HL-60 (cell line): ENCODE measurements around the gene PGAM2.

Experiments used
- DNase-seq, 2 experiments: peaks; one replicate each; pipeline ENCODE4 v3.0.0-alpha.2; 2010 to 2020; ENCODE audit warnings: low read depth in 1 of 2, low spot score in 1 of 2
- H3K27ac ChIP-seq: fragments of 250-450 bp; sonication (Bioruptor Pico); replicated peaks from 2 replicates; pipeline ENCODE4 v1.5.1; 2020; ENCODE audit warnings: mild to moderate bottlenecking, moderate library complexity
- H3K27me3 ChIP-seq: fragments of 250-450 bp; sonication (Bioruptor Pico); 2 replicates; pipeline ENCODE4 v1.5.1; 2021; ENCODE audit warnings: mild to moderate bottlenecking, moderate library complexity; ENCODE audit not compliant: insufficient read depth, poor library complexity, severe bottlenecking
- H3K4me3 ChIP-seq: replicated peaks from 2 replicates; pipeline ENCODE4 v1.5.1; 2011; ENCODE audit warnings: mild to moderate bottlenecking, control low read depth, low read length; ENCODE audit not compliant: insufficient read depth
- GABPA ChIP-seq: IDR thresholded peaks from 2 replicates; pipeline ENCODE4 v1.6.1; 2012; ENCODE audit warnings: low read depth
- POLR2AphosphoS5 ChIP-seq: IDR thresholded peaks from 2 replicates; pipeline ENCODE4 v1.6.1; 2012; ENCODE audit warnings: low read depth
- SPI1 ChIP-seq: IDR thresholded peaks from 2 replicates; pipeline ENCODE4 v1.6.1; 2012; ENCODE audit warnings: low read depth, mild to moderate bottlenecking, borderline replicate concordance
- TF ChIP-seq, protein P1 (sequence below): IDR thresholded peaks from 2 replicates; pipeline ENCODE4 v1.6.1; 2012; ENCODE audit warnings: low read depth; ENCODE audit not compliant: insufficient replicate concordance
- TF ChIP-seq, protein P2 (sequence below): IDR thresholded peaks from one replicate; pipeline ENCODE4 v1.5.1; 2011; ENCODE audit warnings: low read length, control low read depth, inconsistent platforms; ENCODE audit not compliant: insufficient read depth

The PGAM2 gene

DNA sequence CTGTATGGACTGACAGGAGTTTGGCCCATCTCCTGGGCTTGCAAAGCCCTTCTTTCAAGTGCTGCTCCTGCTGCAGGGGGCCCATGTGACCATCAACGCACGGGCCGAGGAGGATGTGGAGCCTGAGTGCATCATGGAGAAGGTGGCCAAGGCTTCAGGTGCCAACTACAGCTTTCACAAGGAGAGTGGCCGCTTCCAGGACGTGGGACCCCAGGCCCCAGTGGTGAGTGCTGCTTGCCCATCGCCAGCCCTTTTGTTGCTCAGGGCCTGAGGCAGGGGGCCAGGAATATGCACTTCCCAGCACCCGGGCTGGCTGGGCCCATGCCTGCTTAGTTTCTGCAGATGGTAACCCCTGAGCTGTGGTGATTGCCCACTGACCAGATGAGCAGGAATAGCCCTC is 8.7 kb downstream of the PGAM2 start:
- TF ChIP-seq GABPA, result no peak
- no peak for TF ChIP-seq POLR2AphosphoS5
- TF ChIP-seq SPI1, result no peak
- TF ChIP-seq, protein P1, sequence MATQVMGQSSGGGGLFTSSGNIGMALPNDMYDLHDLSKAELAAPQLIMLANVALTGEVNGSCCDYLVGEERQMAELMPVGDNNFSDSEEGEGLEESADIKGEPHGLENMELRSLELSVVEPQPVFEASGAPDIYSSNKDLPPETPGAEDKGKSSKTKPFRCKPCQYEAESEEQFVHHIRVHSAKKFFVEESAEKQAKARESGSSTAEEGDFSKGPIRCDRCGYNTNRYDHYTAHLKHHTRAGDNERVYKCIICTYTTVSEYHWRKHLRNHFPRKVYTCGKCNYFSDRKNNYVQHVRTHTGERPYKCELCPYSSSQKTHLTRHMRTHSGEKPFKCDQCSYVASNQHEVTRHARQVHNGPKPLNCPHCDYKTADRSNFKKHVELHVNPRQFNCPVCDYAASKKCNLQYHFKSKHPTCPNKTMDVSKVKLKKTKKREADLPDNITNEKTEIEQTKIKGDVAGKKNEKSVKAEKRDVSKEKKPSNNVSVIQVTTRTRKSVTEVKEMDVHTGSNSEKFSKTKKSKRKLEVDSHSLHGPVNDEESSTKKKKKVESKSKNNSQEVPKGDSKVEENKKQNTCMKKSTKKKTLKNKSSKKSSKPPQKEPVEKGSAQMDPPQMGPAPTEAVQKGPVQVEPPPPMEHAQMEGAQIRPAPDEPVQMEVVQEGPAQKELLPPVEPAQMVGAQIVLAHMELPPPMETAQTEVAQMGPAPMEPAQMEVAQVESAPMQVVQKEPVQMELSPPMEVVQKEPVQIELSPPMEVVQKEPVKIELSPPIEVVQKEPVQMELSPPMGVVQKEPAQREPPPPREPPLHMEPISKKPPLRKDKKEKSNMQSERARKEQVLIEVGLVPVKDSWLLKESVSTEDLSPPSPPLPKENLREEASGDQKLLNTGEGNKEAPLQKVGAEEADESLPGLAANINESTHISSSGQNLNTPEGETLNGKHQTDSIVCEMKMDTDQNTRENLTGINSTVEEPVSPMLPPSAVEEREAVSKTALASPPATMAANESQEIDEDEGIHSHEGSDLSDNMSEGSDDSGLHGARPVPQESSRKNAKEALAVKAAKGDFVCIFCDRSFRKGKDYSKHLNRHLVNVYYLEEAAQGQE, result no peak
- TF ChIP-seq, protein P2, sequence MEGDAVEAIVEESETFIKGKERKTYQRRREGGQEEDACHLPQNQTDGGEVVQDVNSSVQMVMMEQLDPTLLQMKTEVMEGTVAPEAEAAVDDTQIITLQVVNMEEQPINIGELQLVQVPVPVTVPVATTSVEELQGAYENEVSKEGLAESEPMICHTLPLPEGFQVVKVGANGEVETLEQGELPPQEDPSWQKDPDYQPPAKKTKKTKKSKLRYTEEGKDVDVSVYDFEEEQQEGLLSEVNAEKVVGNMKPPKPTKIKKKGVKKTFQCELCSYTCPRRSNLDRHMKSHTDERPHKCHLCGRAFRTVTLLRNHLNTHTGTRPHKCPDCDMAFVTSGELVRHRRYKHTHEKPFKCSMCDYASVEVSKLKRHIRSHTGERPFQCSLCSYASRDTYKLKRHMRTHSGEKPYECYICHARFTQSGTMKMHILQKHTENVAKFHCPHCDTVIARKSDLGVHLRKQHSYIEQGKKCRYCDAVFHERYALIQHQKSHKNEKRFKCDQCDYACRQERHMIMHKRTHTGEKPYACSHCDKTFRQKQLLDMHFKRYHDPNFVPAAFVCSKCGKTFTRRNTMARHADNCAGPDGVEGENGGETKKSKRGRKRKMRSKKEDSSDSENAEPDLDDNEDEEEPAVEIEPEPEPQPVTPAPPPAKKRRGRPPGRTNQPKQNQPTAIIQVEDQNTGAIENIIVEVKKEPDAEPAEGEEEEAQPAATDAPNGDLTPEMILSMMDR, result no peak
- no peak for DNase-seq
- Histone ChIP-seq H3K27ac (no peak overlapping the region), H3K27me3 (no peaks in the 10 kb centered on the region), H3K4me3 (no peak overlapping the region)

DNA sequence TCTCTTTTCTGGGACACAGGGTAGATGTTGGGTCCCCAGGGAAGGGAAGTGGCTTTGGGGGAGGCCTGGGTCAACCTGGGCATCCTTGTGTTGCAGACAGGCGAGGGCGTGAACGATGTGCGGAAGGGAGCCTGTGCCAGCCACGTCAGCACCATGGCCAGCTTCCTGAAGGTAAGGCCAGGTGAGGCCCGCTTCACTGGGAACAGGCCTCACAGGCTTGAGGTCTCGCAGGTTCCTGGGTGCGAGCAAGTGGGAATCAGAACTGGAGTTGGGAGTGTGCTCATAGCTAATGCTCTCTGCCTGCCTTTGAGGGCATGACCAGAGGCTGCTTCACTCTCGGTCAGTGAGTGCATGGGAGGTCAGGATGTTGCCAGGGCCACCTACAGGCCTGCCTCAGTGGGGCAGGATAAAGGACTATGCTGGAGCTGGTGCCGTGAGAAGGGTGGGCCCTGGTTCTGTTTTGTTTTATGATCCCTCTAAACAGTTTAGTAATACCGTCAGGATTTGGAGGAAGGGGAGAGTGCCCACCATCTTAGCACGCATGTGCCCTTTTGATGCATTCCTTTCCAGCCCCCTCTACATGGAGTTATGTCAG is 12.5 kb downstream of the PGAM2 start:
- Histone ChIP-seq H3K4me3 (no peak overlapping the region), H3K27ac (no peak overlapping the region), H3K27me3 (no peaks in the 10 kb centered on the region)
- no peak for DNase-seq
- no peak for TF ChIP-seq SPI1
- TF ChIP-seq POLR2AphosphoS5, result no peak
- TF ChIP-seq, protein P1, result peak; percentile 40
- TF ChIP-seq GABPA, result no peak
- TF ChIP-seq, protein P2, result no peak

DNA sequence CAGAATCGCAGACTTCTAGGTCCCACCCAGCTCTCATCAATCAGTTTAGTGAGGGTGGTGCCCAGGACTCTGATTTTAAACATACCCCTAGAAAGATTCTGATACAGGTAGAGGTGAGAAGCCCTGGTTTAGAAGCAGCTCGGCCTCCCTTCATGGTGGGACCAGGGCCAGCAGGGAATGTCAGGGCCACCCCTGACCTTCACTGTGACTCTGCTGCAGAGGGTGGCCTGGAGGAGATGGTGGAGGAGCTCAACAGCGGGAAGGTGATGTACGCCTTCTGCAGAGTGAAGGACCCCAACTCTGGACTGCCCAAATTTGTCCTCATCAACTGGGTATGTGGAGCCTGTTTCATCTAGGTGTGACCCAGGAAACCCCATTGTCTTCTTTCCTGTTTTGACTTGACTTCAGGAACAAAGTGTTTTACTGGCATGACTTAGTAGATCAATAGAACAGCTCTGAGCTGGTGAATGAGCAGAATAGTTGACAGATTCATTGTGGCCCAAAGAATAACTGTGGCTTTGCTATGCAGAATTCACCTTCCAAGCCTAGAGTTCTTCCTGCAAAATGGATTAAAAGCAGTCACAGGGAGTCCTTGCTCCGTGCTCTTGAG is 13.7 kb downstream of the PGAM2 start:
- TF ChIP-seq, protein P2, result no peak
- no peak for TF ChIP-seq SPI1
- TF ChIP-seq GABPA, result no peak
- TF ChIP-seq POLR2AphosphoS5, result no peak
- TF ChIP-seq, protein P1, result no peak
- DNase-seq, result no peak
- H3K4me3 ChIP-seq, result no peak overlapping the region
- H3K27ac ChIP-seq, result no peak overlapping the region
- no peaks in the 10 kb centered on the region for H3K27me3 ChIP-seq
